Muscle layer of colon (tissue), 2 donors: ENCODE data around the gene ANXA6.

Source experiments
- H3K27ac ChIP-seq: one replicate; pipeline ENCODE4 v1.7.0; 2013; ENCODE audit warnings: low read depth, mild to moderate bottlenecking, low read length, moderate library complexity
- H3K27me3 ChIP-seq, 2 donors: one replicate each; pipeline ENCODE4 v1.7.0; 2013; ENCODE audit warnings: low read length in 2 of 2, mild to moderate bottlenecking in 2 of 2; ENCODE audit not compliant: insufficient read depth in 2 of 2, control insufficient read depth in 1 of 2
- H3K36me3 ChIP-seq: one replicate; pipeline ENCODE4 v1.7.0; 2013; ENCODE audit warnings: mild to moderate bottlenecking, low read length; ENCODE audit not compliant: insufficient read depth
- H3K4me1 ChIP-seq: one replicate; pipeline ENCODE4 v1.7.0; 2013; ENCODE audit warnings: mild to moderate bottlenecking, low read length; ENCODE audit not compliant: insufficient read depth
- H3K4me3 ChIP-seq, 2 donors: one replicate each; pipeline ENCODE4 v1.7.0; 2013; ENCODE audit warnings: low read length in 2 of 2, low read depth in 1 of 2, mild to moderate bottlenecking in 1 of 2, moderate library complexity in 1 of 2
- H3K9ac ChIP-seq: one replicate; pipeline ENCODE4 v1.7.0; 2013; ENCODE audit warnings: low read length
- H3K9me3 ChIP-seq: one replicate; pipeline ENCODE4 v1.7.0; 2013; ENCODE audit warnings: mild to moderate bottlenecking, low read length
- donor health status: abdominal sarcoma.
- donor health status: Adenocarcinoma of cecum.

Gene ANXA6

DNA sequence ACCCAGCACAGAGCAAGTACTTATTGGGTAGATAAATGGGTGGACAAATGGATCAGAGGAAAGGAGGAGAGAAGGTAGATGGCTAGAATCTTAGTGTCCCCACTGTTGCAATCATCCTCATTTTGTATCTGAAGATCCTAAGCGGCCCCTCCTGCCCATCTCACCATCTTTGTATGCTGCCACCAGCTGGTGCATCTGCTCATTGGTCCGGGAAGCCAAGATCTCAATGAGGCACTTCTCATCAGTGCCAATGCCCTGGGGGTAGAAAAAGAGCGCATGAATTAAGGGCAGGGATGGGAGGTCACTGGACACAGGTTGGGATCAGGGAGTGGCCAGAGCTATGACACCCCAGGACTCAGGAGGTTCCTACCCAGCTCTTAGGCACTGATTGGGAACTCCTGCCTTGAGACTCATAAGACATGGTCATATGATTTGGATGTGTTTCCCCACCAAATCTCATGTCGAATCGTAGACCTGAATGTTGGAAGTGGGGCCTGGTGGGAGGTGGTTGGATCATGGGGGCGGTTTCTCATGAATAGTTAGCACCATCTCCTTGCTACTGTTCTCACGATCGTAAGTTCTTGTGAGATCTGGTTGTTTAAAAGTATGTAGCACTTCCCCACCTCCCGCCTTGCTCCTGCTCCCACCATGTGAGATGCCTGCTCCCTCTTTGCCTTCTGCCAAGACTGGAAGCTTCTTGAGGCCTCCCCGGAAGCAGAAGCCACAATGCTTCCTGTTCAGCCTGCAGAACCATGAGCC lies 20.3 kb downstream of the ANXA6 start:
- Histone ChIP-seq H3K27ac (no peak overlapping the region), H3K4me3 (no peak overlapping the region), H3K27me3 (no peaks in the 10 kb centered on the region), H3K36me3 (peaks cover 83% of the 10 kb centered on the region), H3K9me3 (no peaks in the 10 kb centered on the region), H3K4me1 (peaks cover 17% of the 10 kb centered on the region), H3K9ac (no peak overlapping the region)

DNA sequence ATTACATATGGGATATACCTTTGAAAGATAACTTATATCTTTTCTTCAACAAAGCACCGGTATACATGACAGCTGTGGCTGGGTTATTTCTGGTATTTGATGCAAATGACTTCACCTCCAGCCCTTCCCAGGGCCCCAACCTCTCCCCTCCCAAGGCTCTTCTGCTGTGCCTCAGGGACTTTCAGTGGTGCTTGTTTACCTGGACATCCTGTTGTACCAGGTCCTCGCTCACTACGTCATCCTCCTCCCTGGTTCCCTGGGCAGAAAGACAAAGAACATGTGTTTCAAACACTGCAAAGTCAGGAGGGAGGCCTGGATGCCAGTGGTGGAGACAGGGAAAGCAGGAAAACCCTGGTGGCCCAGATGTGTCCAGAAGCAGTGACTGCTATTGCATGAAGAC lies 23.4 kb downstream of the ANXA6 start:
- no peak overlapping the region for H3K4me3 ChIP-seq
- H3K27ac ChIP-seq, result no peak overlapping the region
- H3K9ac ChIP-seq, result no peak overlapping the region
- H3K36me3 ChIP-seq, result peaks cover 96% of the 10 kb centered on the region
- H3K27me3 ChIP-seq, result no peaks in the 10 kb centered on the region
- no peaks in the 10 kb centered on the region for H3K4me1 ChIP-seq
- H3K9me3 ChIP-seq, result no peaks in the 10 kb centered on the region

DNA sequence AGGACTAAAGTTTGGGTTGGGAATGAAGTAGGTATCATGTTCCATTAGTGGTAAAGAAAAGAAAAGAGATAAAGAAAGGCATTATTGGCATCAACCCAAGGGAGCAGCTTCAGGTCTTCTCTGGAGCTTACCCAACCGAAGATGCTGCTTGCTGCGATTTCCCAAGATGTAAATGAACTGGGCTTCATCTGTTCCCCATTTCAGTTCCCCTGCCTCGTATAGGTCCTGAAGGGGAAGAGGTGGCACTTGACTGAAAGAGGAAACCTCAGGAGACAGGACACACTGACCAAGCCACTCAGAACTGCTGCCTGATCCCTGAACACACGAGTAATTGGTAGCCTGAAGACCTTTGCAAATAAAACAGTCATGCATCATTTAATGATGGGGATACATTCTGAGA lies 24.6 kb downstream of the ANXA6 start:
- peaks cover 95% of the 10 kb centered on the region for H3K36me3 ChIP-seq
- no peak overlapping the region for H3K9ac ChIP-seq
- H3K9me3 ChIP-seq, result no peaks in the 10 kb centered on the region
- no peak overlapping the region for H3K27ac ChIP-seq
- no peak overlapping the region for H3K4me3 ChIP-seq
- H3K4me1 ChIP-seq, result no peaks in the 10 kb centered on the region
- H3K27me3 ChIP-seq, result no peaks in the 10 kb centered on the region

DNA sequence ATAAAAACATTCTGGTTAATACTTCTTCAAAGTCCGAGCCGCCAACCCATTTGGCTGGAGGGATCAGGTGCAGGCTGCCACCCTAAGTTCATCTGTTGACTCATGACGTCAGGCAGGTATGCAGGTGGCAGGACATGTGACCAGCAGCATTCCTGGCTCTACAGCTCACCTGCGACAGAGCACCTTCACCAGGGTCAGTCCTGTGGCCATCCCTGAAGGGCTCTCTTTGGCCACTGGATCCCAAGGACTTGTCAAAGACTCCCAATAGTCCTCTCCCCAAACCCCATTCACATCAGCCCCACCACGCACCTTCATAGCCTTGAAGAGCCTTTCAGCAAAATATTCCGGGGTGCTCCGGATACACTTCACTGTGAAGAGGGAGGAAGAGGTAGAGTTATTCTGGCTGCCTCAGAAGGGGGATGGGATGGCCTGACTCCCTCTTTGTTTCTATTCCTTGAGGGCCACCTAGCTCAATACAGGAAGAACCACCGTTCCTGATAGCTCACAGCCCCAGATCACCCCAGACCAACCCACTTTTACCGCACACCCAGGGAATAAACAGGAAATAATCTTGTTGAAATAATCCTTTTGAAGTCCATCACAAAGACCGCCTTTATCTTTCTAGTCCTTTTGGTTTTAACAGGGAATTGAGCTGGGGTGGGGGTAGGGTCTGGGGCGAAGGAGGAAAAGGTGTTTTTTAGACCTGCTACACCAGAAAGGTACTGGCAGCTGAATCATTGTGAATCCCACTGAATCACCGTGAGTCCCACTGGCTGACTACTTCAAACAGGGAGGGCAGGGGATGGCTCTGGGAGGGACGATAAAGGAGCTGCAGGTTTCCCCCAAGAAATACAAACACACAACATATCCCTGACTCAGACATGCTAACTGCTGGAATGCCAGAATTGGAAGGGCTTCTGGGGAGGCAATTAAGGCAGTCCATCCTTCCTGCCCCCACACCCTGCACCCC lies 26.4 kb downstream of the ANXA6 start:
- H3K27ac ChIP-seq, result no peak overlapping the region
- no peaks in the 10 kb centered on the region for H3K9me3 ChIP-seq
- no peaks in the 10 kb centered on the region for H3K27me3 ChIP-seq
- no peak overlapping the region for H3K9ac ChIP-seq
- peaks cover 91% of the 10 kb centered on the region for H3K36me3 ChIP-seq
- no peak overlapping the region for H3K4me3 ChIP-seq
- peaks cover 3% of the 10 kb centered on the region for H3K4me1 ChIP-seq

DNA sequence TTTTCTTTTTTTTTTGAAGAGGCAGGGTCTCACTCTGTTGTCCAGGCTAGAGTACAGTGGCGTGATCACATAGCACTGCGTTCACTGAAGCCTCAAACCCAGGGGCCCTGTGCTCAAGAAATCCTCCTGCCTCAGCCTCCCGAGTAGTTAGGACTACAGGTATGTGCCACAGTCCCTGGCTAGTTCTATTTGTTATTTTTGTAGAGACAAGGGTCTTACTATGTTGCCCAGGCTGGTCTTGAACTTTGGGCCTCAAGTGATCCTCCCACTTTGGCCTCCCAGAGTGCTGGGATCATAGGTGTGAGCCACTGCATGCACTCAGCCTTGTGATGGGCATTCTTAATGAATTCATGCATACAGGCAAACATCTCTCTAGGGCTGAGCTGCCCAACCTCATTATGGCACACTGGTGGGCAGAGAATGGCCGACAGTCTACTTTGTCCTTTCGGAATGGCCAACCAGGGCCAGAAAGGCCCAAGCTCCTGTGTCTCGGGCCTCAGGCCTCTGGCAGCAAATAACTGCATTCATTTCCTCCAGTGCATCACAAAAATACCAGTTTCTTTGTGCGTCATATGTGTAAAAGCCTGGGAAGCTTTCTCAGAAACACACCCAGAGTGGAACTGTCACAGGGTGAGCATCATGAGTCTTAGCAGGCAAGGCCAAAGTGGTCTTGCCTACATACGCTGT lies 27.2 kb downstream of the ANXA6 start:
- H3K4me3 ChIP-seq, result no peak overlapping the region
- H3K9ac ChIP-seq, result no peak overlapping the region
- H3K36me3 ChIP-seq, result peaks cover 91% of the 10 kb centered on the region
- H3K4me1 ChIP-seq, result peaks cover 6% of the 10 kb centered on the region
- H3K27ac ChIP-seq, result no peak overlapping the region
- no peaks in the 10 kb centered on the region for H3K27me3 ChIP-seq
- H3K9me3 ChIP-seq, result no peaks in the 10 kb centered on the region

DNA sequence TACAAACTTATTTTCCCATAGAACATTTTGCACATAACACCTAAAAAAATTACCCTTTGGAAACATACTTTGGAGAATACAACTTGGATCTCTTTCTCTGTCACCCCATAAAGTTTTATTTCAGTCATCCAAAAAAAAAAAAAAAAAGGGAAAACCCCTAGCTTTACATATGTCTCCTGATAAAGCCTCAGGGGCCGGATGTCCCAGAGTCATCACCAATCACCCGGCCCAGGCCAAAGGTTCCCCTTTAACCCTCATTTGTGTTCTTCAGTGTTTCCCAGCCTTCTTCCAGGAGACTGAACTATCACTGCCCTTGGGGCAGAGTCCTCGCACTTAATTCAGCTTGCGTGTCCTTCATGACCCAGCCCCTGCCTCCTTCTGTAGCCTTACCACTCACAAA lies 28.8 kb downstream of the ANXA6 start:
- no peaks in the 10 kb centered on the region for H3K9me3 ChIP-seq
- peaks cover 85% of the 10 kb centered on the region for H3K36me3 ChIP-seq
- H3K4me3 ChIP-seq, result no peak overlapping the region
- H3K27ac ChIP-seq, result no peak overlapping the region
- H3K4me1 ChIP-seq, result peaks cover 16% of the 10 kb centered on the region
- no peaks in the 10 kb centered on the region for H3K27me3 ChIP-seq
- H3K9ac ChIP-seq, result no peak overlapping the region

DNA sequence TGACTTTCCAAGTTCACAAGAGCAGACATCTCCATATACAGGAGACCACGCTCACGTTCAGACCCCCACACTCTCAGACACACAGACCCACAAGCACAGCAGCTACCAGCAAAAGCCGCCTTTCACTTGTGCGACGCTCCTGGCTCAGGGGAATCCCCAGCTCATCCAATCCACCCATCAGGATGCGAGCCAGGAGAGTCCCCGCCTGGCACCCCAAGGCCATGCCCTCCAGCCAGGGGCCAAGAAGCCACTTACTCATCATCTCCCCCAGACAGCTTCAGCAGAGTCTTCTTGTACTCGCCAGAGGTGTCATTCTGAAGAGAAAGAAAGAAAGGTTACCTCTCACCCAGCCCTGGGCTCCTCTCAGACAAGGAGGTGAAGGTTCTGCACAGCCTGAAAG lies 29.7 kb downstream of the ANXA6 start:
- peaks cover 21% of the 10 kb centered on the region for H3K4me1 ChIP-seq
- no peak overlapping the region for H3K9ac ChIP-seq
- H3K27ac ChIP-seq, result no peak overlapping the region
- no peak overlapping the region for H3K4me3 ChIP-seq
- no peaks in the 10 kb centered on the region for H3K27me3 ChIP-seq
- peaks cover 85% of the 10 kb centered on the region for H3K36me3 ChIP-seq
- no peaks in the 10 kb centered on the region for H3K9me3 ChIP-seq

DNA sequence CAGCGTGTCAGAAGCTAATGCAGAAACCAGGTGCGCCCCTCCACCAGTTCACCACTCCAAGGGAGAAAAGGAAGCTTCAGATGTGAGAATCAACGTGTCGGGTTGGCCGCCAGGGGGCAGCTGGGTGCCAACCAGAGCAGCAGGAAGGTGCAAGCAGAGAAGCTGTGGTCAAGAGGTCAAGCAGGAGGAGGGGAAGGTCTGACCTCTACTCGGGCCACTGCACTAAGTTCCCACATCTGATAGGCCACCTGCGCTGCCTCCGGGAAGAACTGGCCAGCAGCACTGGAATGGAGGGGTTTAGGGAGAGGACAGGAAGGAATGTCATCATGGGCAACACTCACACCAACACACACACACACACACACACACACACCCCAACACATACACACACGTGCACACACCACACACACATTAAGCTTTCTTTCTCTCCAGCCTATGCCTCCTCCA lies 31.4 kb downstream of the ANXA6 start:
- H3K9ac ChIP-seq, result no peak overlapping the region
- no peak overlapping the region for H3K27ac ChIP-seq
- peaks cover 21% of the 10 kb centered on the region for H3K4me1 ChIP-seq
- H3K27me3 ChIP-seq, result no peaks in the 10 kb centered on the region
- no peak overlapping the region for H3K4me3 ChIP-seq
- H3K36me3 ChIP-seq, result peaks cover 87% of the 10 kb centered on the region
- no peaks in the 10 kb centered on the region for H3K9me3 ChIP-seq

DNA sequence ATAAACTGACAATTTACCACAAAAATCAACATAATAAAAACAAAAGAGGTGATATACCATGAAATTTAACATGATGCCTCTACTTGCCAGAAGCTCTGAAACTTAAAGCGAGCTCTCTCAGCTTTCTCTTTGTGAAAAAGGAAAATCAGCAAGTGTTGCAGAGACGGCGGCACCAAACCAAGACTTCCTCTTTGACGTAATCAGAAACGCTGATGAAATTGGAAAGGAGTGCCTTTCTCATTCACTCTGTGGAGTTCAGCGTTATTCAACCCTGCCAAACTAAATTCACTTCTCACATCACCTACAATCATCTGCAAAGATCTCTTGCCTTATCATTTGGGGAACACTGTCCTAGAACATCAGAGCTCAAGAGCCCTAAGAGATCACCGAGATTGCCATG lies 32.2 kb downstream of the ANXA6 start:
- H3K9ac ChIP-seq, result no peak overlapping the region
- no peak overlapping the region for H3K4me3 ChIP-seq
- peaks cover 87% of the 10 kb centered on the region for H3K36me3 ChIP-seq
- H3K27me3 ChIP-seq, result no peaks in the 10 kb centered on the region
- H3K9me3 ChIP-seq, result no peaks in the 10 kb centered on the region
- H3K27ac ChIP-seq, result no peak overlapping the region
- peaks cover 21% of the 10 kb centered on the region for H3K4me1 ChIP-seq

DNA sequence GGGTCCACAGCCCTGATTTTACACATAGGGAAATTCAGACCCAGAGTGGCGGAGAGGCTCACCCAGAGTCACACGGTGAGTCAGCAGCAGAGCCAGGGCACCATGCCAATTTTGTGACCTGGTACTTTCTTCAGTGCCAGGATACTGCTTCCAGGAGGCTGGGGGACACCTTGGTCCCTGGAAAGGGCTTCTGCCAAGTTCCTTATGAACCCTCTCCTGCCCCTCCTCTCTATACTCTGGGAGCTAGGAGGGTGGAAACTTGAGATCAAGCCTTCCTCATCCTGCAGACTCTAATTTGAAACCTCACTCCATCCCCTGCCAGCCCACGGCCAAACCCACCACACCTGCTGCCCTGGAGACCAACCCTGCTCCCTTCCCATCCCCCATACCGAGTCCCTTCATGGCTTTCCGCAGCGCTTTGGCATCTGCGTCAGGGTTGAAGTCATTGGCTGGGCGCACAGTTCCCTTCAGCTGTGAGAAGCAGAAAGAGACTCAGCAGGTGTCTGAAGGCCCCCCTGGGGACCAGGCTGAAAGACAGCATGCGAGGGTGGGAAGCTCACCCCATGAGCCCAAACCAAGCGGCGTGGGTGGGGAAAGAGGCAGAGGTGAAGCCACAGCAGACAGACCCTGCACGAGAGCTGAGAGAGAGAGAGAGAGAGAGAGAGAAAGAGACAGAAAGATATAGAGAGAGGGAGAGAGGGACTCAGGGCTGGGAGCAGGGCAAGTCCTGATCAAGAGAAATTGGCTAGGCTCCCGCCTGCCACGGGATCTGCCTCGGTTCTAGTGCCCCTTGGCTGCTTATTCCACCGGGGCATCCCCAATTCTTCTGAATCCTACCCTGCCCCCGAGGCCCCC lies 33.5 kb downstream of the ANXA6 start:
- Histone ChIP-seq H3K27ac (no peak overlapping the region), H3K9me3 (no peaks in the 10 kb centered on the region), H3K36me3 (peaks cover 86% of the 10 kb centered on the region), H3K27me3 (no peaks in the 10 kb centered on the region), H3K4me3 (no peak overlapping the region), H3K9ac (no peak overlapping the region), H3K4me1 (peaks cover 21% of the 10 kb centered on the region)
